GM21723 (cell line): ENCODE data around the gene MMP15.
"Not testable (repeated sequence)": the region's sequence is repeated elsewhere in the genome, so short reads cannot be mapped to it uniquely, and the experiment has no call there.

Source experiments
- ATAC-seq: cut with Tn5 transposase; IDR thresholded peaks from one replicate; pipeline ENCODE4 v1.9.1; 2021; ENCODE audit warnings: mild to moderate bottlenecking, moderate library complexity; ENCODE audit not compliant: unreplicated experiment

Gene MMP15

DNA sequence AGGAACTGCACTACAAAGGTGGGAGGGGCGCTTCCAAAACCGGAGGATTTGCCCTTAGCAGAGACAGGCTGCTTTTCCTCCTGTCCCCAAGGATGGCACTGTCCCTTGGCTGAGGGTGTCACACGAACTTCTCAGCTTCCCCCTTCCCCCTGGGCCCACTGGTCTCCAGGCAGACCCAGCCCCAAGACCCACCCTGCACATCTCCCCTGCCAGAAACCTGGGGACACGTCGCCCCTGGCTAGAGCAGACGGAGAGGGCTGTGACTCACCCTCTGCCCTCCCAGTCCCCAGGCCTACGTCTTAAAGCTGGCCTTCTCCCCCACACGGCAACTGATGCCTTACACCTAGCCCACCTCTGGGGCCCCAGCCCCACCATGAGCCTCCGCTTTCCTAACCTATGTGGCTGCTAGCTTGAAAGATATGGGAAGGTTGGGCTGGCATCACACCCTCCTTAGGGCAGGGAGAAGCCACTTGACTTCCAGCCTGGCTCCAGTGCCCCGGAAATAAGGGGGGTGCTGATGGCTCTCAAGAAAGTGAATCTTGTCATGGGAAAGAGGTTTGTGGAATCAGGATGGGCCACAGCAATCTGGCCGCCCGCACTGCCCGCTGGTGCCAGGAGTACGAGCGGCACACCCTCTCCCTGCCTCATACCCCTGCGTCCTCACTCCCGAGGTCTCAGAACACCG is 29.7 kb upstream of the MMP15 start:
- no peak for ATAC-seq

DNA sequence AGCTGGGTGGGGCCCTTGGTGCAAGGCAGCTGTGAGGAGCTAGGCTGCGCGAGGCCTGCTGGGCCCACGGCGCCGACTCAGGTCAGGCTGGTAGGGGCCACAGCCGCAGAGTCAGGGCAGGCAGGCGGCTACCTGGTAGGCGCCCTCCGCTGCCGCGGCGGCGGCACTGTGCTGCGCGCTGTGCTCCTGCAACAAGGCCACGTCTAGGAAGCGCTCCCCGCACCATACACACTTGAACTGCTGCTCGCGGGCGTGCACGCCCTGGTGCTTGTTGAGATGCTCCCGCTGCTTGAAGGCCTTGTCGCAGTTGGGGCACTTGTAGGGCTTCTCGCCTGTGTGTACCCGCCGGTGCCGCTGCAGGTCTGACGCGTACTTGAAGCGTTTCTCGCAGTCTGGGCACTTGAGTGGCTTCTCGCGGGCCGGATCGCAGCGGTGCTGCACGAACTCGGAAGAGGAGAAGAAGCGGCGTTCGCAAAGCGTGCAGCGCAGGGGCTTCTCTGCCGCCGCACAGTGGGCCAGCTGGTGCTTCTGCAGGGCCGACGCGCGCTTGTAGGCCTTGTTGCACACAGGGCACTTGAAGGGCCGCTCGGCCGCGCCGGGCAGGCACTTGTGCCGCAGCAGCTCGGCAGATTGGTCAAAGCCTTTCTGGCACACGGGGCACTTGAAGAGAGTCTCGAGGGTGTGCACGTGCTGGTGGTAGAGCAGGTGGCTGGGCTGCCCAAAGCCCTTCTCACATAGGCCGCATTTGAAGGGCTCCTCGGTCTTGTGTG is 29.0 kb upstream of the MMP15 start:
- no peak for ATAC-seq

DNA sequence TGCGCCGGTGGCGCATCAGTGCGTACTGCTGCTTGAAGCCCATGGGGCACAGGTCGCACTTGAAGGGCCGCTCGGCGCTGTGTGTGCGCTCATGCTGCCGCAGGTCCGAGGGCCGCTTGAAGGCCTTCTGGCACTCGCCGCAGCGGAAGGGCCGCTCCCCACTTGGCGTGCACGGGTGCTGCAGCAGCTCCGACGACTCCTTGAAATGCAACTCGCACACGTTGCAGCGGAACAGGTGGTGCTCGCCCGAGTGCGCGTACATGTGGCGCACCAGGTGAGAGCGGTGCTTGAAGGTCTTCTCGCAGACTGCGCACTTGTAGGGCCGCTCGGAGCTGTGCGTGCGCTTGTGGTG is 28.4 kb upstream of the MMP15 start:
- no peak for ATAC-seq

DNA sequence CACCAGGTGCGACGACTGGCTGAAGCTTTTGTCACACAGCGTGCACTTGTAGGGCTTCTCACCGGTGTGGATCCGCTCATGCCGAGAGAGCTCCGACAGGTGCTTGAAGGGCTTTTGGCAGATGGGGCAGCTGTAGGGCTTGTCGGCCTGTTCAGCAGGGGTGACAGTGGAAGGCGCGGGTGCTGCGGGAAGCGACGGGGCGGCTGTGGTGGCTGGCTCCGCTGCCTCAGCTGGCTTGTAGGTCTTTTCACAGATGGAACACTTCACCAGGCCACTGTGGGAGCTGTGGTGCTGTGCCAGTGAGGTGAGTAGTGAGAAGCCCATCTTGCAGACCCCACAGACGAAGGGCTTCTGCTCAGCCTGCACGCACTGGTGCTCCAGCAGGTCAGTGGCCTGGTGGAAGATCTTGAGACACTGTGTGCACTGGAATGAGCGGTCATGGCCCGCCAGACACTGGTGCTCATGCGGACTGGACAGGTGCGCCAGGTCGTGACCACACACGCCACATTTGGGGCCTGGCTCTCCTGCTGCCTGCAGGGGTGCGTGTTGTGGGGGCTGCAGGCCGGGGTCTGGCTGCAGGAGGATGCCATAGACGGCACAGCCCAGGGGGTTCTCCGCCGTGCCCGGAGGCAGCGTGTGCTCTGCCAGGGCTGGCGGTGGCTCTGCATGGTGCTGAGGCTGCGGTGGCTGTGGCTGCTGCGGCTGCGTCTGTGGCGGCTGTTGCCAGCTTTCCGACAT is 27.9 kb upstream of the MMP15 start:
- no peak for ATAC-seq

DNA sequence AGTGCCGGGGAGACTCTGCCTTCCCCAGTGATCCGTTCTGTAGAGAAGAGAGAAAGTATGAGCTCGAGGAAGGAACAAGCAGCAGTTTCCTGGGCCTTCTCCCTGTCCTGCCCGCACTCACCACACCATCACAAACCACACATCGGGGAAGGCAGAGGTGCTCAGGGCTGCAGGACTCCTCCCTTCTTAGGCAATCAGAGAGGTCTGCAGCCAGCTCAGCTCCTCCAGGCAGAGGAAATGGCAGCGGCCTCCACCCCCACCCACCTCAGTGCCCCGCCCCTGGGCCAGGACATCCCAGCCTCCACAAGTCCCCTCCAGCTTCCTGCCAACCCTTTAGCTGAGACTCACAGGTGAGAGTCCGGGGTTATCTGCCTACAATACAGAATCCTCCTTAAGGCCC is 27.1 kb upstream of the MMP15 start:
- ATAC-seq = no peak

DNA sequence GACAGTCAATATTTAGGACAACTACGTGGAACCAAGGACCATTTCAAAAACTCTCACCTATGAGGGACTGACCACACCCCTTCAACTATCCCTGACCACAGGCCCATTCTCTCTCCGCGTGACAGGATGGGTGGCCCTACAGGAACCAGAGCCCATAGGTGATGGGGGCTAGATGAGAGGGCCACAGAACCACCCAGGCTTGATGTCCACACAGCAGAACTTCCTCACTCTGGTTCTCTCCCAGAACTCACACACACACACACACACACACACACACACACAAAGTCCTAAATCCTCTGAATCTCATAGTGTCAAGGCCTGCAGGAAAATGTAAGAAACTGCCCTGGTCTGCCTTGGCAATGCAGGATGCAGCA is 26.6 kb upstream of the MMP15 start:
- ATAC-seq = no peak

DNA sequence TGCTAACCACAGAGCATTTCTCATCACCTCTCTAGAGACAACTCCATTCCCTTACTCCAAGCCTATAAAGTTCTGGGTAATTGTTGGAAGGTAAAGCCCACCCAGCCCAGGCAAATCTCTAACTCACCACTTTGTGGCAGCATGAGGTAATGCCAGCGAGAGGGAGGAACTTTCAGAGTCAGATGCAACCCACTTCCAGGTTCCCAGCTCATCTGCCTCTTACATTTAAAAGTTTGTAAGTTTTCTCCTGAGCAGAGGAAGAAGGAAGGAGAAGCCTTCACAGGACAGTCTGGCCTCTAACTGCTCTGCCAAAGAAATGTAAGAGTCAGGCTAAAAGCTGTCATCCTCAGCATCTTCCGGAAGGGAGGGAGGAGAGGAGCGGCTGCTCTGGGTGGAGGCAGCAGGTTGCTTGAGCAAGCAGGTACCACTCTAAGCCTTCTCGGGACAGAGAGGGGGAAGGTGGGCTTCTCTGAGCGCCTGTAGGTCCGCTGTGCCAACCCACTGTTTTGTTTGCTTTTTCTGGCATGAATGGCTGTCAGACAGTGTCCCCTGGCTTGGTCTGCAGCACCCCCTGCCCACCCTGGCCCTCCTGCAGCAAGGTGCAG is 26.1 kb upstream of the MMP15 start:
- ATAC-seq = no peak

DNA sequence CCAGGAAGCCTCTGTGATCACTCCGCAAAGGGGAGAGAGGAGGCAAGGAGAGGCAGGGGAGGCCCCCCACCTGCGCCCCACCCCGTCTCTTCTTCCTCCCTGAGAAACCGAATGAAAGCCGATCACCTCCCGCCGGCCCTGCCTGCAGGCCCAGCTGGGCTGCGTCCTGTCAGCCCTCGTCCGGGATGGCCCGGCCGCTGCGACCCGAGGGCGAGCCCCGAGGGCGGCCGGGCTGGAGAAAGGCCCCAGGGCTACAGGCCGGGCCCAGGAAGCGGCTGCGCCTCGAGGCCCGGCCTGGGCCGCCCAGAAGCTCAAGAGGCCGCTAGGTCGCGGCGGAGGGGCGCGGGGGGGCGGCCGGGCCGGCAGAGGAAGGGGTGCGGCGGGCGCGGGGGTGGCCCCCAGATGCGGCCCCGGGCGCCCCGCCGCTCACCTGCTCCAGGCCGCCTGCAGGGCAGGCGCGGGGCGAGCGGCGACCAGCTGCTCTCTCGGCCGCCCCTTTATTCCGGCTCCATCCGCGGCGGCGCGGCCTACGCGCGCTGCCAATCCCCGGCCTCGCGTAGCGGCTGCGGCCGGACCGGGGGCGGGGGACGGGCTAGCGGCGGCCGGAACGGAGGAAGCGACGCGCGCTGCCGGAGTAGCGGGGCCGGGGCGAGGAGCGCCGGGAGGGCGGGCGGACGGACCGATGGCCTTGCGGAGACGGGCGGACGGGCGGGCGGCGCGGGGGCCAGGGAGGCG is 25.4 kb upstream of the MMP15 start, which contains the start of gene ZNF319:
Gene ZNF319, minus strand, starts transcription at position 702 of the 735 bp plus-strand sequence. CDS start 2,407 bp downstream, outside the sequence.
- ATAC-seq = peak; percentile 22

DNA sequence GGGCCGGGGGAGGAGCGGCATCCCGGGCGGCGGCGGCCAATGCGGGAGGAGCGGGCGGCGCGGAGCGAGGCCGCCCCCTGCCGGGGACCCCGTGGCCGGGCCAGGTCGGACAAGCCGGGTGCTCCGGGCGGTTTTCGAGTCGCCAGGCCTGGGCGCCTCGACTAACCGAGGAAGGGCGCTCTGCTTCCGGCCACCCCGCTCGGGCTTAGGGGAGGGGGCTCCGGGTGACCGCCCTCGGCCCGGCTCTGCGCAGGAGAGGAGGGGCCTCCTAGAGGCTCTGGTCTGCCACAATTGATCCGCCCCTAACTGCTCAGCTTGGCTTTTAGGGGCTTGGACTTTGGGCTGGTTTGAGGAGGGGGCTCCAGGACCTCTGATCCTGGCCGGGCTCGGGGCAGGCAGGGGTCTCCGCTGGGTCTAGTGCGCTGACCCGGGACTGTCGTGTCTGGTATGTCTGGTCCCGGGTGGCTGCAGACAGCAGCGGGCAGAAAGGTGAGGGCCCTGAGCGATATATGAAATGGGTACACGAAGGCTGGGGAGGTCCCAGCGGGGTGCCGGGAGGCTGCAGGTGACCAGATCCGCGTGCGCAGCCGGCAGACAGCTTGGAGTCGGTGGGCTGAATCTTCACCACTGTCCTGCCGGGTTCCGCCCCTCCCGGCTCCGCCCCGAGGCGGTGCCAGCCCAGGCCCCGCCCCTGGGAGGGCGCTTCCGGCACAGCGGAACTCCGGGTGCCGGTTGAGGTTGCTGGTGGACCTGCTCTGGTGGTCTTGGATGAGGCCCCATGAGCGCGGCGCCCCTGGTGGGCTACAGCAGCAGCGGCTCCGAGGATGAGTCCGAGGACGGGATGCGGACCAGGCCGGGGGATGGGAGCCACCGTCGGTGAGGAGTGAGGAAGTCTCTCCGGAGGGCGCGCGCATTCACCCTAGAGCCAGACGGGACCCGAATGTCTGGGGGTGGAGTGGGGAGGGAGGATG is 24.6 kb upstream of the MMP15 start, which contains the start of gene USB1:
Gene USB1, plus strand, starts transcription at position 702 of the 971 bp plus-strand sequence. Its CDS starts 77 bp downstream, at position 779.
- ATAC-seq = peak; percentile 85

DNA sequence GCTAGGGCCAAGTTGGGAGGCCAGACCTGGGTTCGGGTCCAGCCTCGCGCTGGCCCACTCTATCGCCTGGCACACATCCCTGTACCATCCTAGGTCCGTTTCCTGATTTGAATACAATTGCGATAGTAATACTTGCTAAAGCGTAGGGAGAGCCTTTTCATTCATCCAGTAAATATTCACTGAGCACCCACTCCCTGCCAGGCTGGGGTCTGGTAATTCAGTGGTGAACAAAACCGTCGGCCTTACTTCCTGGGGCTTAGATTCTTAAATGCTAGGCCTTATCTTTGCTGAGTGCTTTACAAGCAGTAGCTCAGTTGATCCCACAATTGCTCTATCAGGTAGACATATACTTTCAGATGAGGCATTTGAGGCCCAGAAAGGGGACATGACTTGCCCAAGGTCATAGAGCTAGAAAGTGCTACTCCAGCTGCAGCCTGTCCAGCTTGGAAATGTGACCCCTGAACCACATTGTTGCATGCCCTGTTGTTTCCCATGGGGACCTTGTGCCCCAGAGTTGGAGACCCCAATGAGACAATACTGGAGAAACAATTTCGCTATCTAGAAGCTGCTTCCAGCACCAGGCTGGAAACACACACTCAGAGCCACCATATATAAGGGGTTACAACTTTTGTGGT is 23.7 kb upstream of the MMP15 start:
- no peak for ATAC-seq

DNA sequence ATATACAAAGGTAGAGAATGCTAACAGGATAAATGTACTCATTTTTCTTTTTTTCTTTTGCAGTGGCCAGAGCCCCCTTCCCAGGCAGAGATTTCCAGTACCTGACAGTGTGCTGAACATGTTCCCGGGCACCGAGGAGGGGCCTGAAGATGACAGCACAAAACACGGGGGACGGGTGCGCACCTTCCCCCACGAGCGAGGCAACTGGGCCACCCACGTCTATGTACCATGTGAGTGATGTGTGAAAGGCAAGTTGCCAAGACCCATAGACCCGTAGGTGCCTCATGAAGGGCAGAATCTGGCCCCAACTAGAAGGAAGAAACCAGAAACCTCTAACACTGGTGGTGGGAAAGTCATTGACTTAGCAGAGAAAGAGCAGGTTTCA is 23.1 kb upstream of the MMP15 start:
- no peak for ATAC-seq

DNA sequence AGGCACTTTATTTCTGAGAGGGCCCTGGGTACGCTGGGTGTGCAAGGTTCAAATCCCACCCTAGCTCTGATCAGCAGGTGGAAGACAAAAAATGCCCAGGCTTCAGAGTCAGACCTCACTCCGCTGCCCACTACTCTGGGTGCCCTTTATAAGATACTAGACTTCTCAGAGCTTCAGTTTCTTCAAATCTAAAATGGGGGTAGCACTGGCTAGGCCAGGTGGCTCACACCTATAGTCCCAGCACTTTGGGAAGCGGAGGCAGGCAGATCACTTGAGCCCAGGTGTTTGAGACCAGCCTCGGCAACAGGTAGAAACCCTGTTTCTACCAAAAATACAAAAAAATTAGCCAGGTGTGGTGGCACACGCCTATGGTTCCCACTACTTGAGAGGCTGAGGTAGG is 22.6 kb upstream of the MMP15 start:
- no peak for ATAC-seq

DNA sequence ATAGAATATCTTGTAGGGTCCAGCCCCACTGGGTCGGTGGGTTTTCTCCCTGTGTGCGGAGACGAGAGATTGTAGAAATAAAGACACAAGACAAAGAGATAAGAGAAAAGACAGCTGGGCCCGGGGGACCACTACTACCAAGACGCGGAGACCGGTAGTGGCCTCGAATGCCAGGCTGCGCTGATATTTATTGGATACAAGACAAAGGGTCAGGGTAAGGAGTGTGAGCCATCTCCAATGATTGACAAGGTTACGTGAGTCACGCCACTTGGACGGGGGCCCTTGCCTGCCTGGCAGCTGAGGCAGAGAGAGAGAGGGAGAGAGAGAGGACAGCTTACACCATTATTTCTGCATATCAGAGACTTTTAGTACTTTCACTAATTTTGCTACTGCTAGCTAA is 20.8 kb upstream of the MMP15 start:
- ATAC-seq = not testable (repeated sequence)

DNA sequence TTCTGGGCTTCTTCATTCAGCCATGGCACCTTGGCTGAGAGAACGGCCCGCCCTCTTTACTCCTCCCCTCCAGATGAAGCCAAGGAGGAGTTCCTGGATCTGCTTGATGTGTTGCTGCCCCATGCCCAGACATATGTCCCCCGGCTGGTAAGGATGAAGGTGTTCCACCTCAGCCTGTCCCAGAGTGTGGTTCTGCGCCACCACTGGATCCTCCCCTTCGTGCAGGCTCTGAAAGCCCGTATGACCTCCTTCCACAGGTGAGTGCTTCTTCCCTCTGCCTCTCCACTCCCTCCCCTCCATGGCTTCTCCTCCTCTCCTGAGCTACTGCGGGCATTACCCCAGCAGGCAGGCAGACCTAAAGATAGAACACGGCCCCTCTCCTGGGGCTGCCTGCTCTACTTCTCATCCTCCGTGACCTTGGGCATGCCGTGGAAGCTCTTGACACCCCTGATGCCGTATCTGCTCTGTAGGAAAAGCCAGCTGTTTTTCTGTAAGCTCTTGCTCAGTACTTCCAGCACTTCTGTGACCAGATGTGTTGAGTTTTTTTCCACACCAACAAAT is 15.6 kb upstream of the MMP15 start:
- no peak for ATAC-seq

DNA sequence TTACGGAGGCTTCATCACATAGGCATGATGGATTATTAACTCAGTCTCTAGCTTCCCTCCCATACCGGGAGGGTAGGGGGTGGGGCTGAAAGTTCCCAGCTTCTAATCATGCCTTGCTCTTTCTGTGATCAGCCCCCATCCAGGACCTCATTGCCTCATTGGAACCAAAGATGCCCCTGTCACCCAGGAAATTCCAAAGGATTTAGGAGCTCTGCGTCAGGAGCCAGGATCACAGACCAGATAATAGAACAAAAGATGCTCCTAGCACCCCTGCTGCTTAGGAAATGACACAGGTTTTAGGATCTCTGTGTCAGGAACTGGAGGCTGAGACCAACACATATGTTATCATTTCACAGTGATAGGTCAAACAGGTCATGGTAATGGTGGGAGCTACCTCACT is 14.7 kb upstream of the MMP15 start:
- ATAC-seq = no peak

DNA sequence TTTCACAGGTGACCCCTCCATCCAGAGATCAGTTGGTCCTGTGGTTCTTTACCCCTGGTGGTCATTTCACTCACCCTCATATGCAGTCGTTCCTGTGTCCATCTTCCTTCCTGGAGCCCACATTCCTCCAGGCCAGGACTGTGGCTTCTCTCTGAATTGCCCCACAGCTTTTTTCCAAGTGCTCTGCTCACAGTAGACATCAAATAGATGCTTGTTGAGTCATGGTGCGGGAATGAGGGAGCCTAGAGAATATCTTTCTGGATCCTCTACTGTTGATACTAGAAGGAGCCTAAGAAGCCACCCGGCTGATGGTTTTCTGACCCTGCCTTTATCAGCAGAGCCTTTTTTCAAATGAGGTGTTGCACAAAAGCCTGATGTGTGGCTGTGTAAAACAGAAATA is 13.9 kb upstream of the MMP15 start:
- no peak for ATAC-seq

DNA sequence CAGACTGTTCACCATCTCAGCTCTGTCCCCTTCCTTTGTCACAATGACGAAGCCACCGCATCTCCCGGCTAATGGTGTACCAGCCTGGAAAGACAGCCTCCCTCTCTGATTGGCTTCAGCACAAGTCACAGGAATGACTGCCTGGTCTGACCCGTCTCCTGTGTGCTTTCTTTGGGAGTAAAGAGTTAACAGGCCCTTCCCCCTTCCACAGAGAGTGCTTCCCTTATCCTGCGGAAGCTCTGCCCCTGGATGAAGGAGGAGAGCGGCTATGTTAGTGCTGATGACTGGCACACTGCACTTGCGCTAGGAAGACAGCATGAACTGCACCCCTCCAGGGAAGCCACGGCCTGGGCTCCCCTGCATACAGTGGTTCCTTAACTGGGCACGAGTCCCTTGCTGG is 13.1 kb upstream of the MMP15 start:
- ATAC-seq = no peak

DNA sequence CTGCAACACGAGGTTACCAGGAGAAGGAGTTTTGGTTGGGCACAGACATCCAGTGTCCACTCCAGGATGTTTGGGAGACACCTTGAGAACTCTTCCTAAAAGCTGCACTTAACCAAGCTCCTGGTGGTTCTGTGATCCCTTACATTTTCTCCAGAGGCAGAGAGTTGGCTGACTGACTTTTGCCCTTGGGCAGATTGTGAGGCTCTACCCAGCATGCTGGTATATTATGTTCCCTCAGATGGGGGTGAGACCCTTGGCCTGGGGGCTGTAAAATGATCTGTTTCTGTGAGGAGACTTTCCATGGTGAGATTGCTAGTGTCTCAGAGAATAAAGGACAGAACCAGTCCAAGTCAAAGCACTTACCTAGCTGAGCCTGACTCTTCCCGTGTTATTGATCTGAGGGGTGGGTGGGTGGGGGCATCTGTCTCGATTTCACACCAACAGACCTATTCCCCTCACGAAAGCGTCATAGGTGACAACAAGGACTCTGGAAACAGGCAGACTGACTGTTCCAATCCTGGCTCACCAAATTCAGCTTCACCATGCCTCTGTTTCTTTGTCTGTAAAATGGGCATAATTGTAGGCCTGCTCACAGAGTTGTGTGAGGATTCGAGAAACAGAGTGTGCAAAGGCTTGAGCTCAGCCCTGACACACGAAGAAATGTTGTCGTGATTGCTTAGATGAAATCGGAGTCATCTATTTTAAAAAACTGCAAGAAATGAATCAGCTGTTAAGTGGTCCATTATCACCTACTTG is 12.2 kb upstream of the MMP15 start:
- no peak for ATAC-seq
